Effector memory CD8-positive, alpha-beta T cell (primary cell): ENCODE measurements around the gene PLXDC1.

Source experiments
- ATAC-seq: fragments of 150-1000 bp; cut with Tn5 transposase; replicated peaks from 2 replicates; pipeline ENCODE4 v1.10.0; 2021; ENCODE audit warnings: mild to moderate bottlenecking, moderate library complexity
- DNase-seq, 3 experiments: peaks; one replicate each; pipeline ENCODE4 v3.0.0; 2021
- H3K27ac Mint-ChIP-seq, 2 donors: one replicate each; pipeline ENCODE4 v1.8.0; 2022; ENCODE audit warnings: mild to moderate bottlenecking in 2 of 2, mixed read lengths in 2 of 2, moderate library complexity in 2 of 2
- H3K27me3 Mint-ChIP-seq, 2 donors: one replicate each; pipeline ENCODE4 v1.8.0; 2022; ENCODE audit warnings: mixed read lengths in 2 of 2
- H3K36me3 Mint-ChIP-seq: one replicate; pipeline ENCODE4 v1.8.0; 2022; ENCODE audit warnings: mild to moderate bottlenecking, moderate library complexity, mixed read lengths; ENCODE audit not compliant: insufficient read depth
- H3K4me1 Mint-ChIP-seq, 2 donors: one replicate each; pipeline ENCODE4 v1.8.0; 2022; ENCODE audit warnings: low read depth in 2 of 2, mixed read lengths in 2 of 2
- H3K4me3 Mint-ChIP-seq, 2 donors: one replicate each; pipeline ENCODE4 v1.8.0; 2022; ENCODE audit warnings: mild to moderate bottlenecking in 2 of 2, mixed read lengths in 2 of 2, moderate library complexity in 2 of 2
- H3K9me3 Mint-ChIP-seq, 2 donors: one replicate each; pipeline ENCODE4 v1.8.0; 2022; ENCODE audit warnings: mixed read lengths in 2 of 2

Gene PLXDC1

DNA sequence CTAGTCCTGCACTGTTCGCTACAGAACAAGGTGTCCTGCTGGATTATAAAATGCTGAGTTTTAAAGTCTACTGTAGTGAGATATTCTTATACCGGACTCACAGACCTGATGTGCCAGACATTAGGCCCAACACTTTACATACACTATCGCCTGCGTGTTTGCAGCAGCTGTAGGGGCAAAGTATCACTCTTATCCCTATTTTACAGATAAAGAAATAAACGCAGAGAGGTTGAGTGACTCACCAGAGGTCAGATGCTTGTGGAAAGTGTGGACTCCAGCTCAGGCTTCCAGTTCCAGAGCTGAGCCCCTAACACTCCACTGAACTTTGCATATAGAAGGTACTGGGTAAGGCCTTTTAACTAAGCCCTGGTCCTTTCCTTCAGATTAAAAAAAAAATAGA, 47.4 kb downstream of the PLXDC1 start:
- H3K27me3 Mint-ChIP-seq = no peaks in the 10 kb centered on the region
- H3K9me3 Mint-ChIP-seq = no peaks in the 10 kb centered on the region
- peak overlapping the region in 1 of 2 donors; percentile 26 for H3K27ac Mint-ChIP-seq
- H3K36me3 Mint-ChIP-seq = no peaks in the 10 kb centered on the region
- H3K4me1 Mint-ChIP-seq = peaks cover 13 to 20% of the 10 kb centered on the region in 2 donors
- no peak for DNase-seq
- ATAC-seq = no peak
- no peak overlapping the region for H3K4me3 Mint-ChIP-seq

GRCh38 chr17:39101091-39101490, 50.3 kb downstream of the PLXDC1 start:
- H3K4me3 Mint-ChIP-seq = no peak overlapping the region
- peaks cover 30 to 43% of the 10 kb centered on the region in 2 donors for H3K4me1 Mint-ChIP-seq
- no peaks in the 10 kb centered on the region for H3K9me3 Mint-ChIP-seq
- peak overlapping the region in 1 of 2 donors; percentile 32 for H3K27ac Mint-ChIP-seq
- no peaks in the 10 kb centered on the region for H3K27me3 Mint-ChIP-seq
- DNase-seq (no peak), ATAC-seq (no peak)
- no peaks in the 10 kb centered on the region for H3K36me3 Mint-ChIP-seq

- Mint-ChIP-seq H3K27me3 (no peaks in the 10 kb centered on the region), H3K27ac (no peak overlapping the region), H3K4me3 (no peak overlapping the region), H3K36me3 (no peaks in the 10 kb centered on the region), H3K9me3 (no peaks in the 10 kb centered on the region), H3K4me1 (peaks cover 36 to 47% of the 10 kb centered on the region in 2 donors)
- DNase-seq = no peak
- no peak for ATAC-seq
Measured at GRCh38 chr17:39100530-39100929, 50.9 kb downstream of the PLXDC1 start.

GRCh38 chr17:39099663-39100286, 51.7 kb downstream of the PLXDC1 start:
- H3K4me1 Mint-ChIP-seq = peaks cover 41 to 54% of the 10 kb centered on the region in 2 donors
- no peak for ATAC-seq
- no peaks in the 10 kb centered on the region for H3K9me3 Mint-ChIP-seq
- DNase-seq = no peak
- H3K4me3 Mint-ChIP-seq = no peak overlapping the region
- no peaks in the 10 kb centered on the region for H3K36me3 Mint-ChIP-seq
- no peaks in the 10 kb centered on the region for H3K27me3 Mint-ChIP-seq
- no peak overlapping the region for H3K27ac Mint-ChIP-seq

- H3K4me1 Mint-ChIP-seq = peaks cover 53 to 66% of the 10 kb centered on the region in 2 donors
- DNase-seq (no peak), ATAC-seq (no peak)
- H3K9me3 Mint-ChIP-seq = no peaks in the 10 kb centered on the region
- peak overlapping the region; percentile 11 to 19 for H3K27ac Mint-ChIP-seq
- no peaks in the 10 kb centered on the region for H3K36me3 Mint-ChIP-seq
- H3K27me3 Mint-ChIP-seq = no peaks in the 10 kb centered on the region
- peak overlapping the region in 1 of 2 donors; percentile 36 for H3K4me3 Mint-ChIP-seq
Measured at GRCh38 chr17:39098588-39098987, 52.8 kb downstream of the PLXDC1 start.

GRCh38 chr17:39097537-39097936, 53.9 kb downstream of the PLXDC1 start:
- ATAC-seq (no peak), DNase-seq (no peak)
- Mint-ChIP-seq H3K4me1 (peaks cover 60 to 73% of the 10 kb centered on the region in 2 donors), H3K36me3 (peaks cover under 1% of the 10 kb centered on the region), H3K4me3 (peak overlapping the region; percentile 86 to 91), H3K27me3 (no peaks in the 10 kb centered on the region), H3K27ac (peak overlapping the region in 1 of 2 donors; percentile 94), H3K9me3 (no peaks in the 10 kb centered on the region)

DNA sequence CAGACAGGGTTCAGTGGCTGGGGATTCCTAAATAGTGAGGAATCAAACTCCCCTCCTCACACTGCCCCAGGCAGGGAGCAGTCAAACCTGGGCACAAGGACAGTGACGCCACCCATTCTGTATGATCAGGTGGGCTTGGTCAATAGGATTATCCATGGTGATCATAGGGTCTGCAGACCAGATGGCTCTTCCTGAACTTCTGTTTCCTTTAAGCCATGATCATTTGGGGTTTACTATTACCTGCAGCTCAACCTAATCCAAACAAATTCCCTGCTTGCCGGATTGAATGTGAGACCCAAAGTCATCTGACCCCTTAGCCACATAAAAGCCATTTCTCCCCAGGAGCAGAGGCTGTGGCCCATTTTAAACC, 54.3 kb downstream of the PLXDC1 start:
- DNase-seq (no peak), ATAC-seq (no peak)
- Mint-ChIP-seq H3K9me3 (no peaks in the 10 kb centered on the region), H3K4me3 (peak overlapping the region; percentile 86 to 91), H3K27me3 (no peaks in the 10 kb centered on the region), H3K4me1 (peaks cover 61 to 73% of the 10 kb centered on the region in 2 donors), H3K36me3 (peaks cover 4% of the 10 kb centered on the region), H3K27ac (peak overlapping the region; percentile 94 to 98)

DNA sequence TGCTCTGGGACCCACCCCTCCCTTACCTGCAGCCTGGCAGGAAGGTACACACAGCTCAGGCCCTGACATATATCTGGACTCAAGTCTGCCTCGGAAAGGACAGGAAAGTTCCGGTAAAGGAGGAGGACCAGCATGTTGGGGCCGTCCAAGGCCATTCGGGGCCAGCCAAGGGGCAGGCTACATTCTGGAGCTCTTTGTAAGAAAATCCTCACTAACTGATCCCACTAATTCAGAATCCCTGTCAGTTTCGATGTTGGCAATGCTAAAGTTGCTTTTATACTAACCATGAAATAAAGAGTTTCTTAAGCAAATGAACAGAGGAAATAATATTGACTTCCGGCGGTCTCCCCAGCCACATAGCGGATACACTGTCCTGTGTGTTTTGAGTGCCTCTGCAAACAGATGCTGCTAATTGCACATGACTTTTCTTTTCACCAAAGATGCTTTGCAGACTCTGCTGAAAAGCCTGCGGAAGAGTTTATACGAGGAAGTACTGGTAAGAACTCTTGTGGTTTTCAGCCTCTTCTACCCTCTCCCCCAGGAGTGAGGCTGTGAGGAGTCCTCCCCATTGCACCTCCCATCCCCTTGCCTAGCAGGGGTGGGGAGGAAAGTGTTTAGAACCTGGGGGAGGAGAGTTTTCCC, 54.8 kb downstream of the PLXDC1 start:
- peak overlapping the region; percentile 94 to 98 for H3K27ac Mint-ChIP-seq
- peaks cover 6% of the 10 kb centered on the region for H3K36me3 Mint-ChIP-seq
- DNase-seq (peak; percentile 29 to 46 (median 42)), ATAC-seq (peak; percentile 65)
- no peaks in the 10 kb centered on the region for H3K9me3 Mint-ChIP-seq
- H3K27me3 Mint-ChIP-seq = no peaks in the 10 kb centered on the region
- peak overlapping the region; percentile 86 to 91 for H3K4me3 Mint-ChIP-seq
- H3K4me1 Mint-ChIP-seq = peaks cover 59 to 73% of the 10 kb centered on the region in 2 donors

- Mint-ChIP-seq H3K9me3 (no peaks in the 10 kb centered on the region), H3K36me3 (peaks cover 6% of the 10 kb centered on the region), H3K27ac (peak overlapping the region; percentile 94 to 98), H3K4me1 (peaks cover 67 to 75% of the 10 kb centered on the region in 2 donors), H3K27me3 (no peaks in the 10 kb centered on the region), H3K4me3 (peak overlapping the region; percentile 86 to 91)
- no peak for ATAC-seq
- DNase-seq = no peak
Measured at GRCh38 chr17:39095309-39095686, 56.1 kb downstream of the PLXDC1 start.

GRCh38 chr17:39094607-39095308, 56.7 kb downstream of the PLXDC1 start:
- H3K27me3 Mint-ChIP-seq = no peaks in the 10 kb centered on the region
- H3K4me3 Mint-ChIP-seq = peak overlapping the region; percentile 86 to 91
- ATAC-seq (peak; percentile 71), DNase-seq (peak; percentile 42 to 64 (median 50))
- H3K27ac Mint-ChIP-seq = peak overlapping the region; percentile 94 to 98
- H3K9me3 Mint-ChIP-seq = no peaks in the 10 kb centered on the region
- H3K4me1 Mint-ChIP-seq = peaks cover 68 to 75% of the 10 kb centered on the region in 2 donors
- peaks cover 6% of the 10 kb centered on the region for H3K36me3 Mint-ChIP-seq

GRCh38 chr17:39092692-39093230, 58.7 kb downstream of the PLXDC1 start:
- peak overlapping the region; percentile 94 to 95 for H3K27ac Mint-ChIP-seq
- peak; percentile 4 for ATAC-seq
- H3K9me3 Mint-ChIP-seq = no peaks in the 10 kb centered on the region
- H3K27me3 Mint-ChIP-seq = no peaks in the 10 kb centered on the region
- H3K4me3 Mint-ChIP-seq = peak overlapping the region; percentile 79 to 80
- no peak for DNase-seq
- H3K36me3 Mint-ChIP-seq = peaks cover 6% of the 10 kb centered on the region
- peaks cover 59 to 61% of the 10 kb centered on the region in 2 donors for H3K4me1 Mint-ChIP-seq

GRCh38 chr17:39090908-39091665, 60.4 kb downstream of the PLXDC1 start:
- Mint-ChIP-seq H3K27me3 (no peaks in the 10 kb centered on the region), H3K4me1 (peaks cover 47% of the 10 kb centered on the region in 2 donors), H3K9me3 (no peaks in the 10 kb centered on the region), H3K36me3 (peaks cover 6% of the 10 kb centered on the region), H3K4me3 (peak overlapping the region; percentile 67 to 80), H3K27ac (peak overlapping the region; percentile 94 to 95)
- no peak for ATAC-seq
- no peak for DNase-seq

GRCh38 chr17:39090400-39090799, 61.0 kb downstream of the PLXDC1 start:
- no peaks in the 10 kb centered on the region for H3K9me3 Mint-ChIP-seq
- H3K4me3 Mint-ChIP-seq = no peak overlapping the region
- DNase-seq = no peak
- peaks cover 6% of the 10 kb centered on the region for H3K36me3 Mint-ChIP-seq
- no peaks in the 10 kb centered on the region for H3K27me3 Mint-ChIP-seq
- ATAC-seq = no peak
- H3K27ac Mint-ChIP-seq = peak overlapping the region; percentile 94 to 95
- peaks cover 40 to 41% of the 10 kb centered on the region in 2 donors for H3K4me1 Mint-ChIP-seq
